ENCODE data around the gene SERPINA7. TPM values are rescaled to one million over a fixed set of nuclear protein-coding genes. Genes with fewer than 3 reads are reported as not detected.
"Not testable (repeated sequence)": the region's sequence is repeated elsewhere in the genome, so short reads cannot be mapped to it uniquely, and the experiment has no call there.

SERPINA7 gene
- total RNA-seq, 4 donors from 2014 or later: 0.97 TPM; not detected in 3

GRCh38 chrX:105999294-105999693, 39.2 kb downstream of the SERPINA7 start:
- no peak for DNase-seq (ENCODE audit: low spot score in 2 of 2)
- WGBS: 45% methylated on average over 1 of the region's 1 CpG
- Histone ChIP-seq H3K4me3 (no peak overlapping the region), H3K27ac (no peak overlapping the region), H3K4me1 (no peaks in the 10 kb centered on the region), H3K9me3 (no peaks in the 10 kb centered on the region), H3K27me3 (no peaks in the 10 kb centered on the region), H3K36me3 (no peaks in the 10 kb centered on the region)
- TF ChIP-seq POLR2AphosphoS5 (IDR thresholded peaks at IDR 0.05): no peak
- no peak for TF ChIP-seq EP300 (IDR thresholded peaks at IDR 0.05)
- TF ChIP-seq, protein P1, sequence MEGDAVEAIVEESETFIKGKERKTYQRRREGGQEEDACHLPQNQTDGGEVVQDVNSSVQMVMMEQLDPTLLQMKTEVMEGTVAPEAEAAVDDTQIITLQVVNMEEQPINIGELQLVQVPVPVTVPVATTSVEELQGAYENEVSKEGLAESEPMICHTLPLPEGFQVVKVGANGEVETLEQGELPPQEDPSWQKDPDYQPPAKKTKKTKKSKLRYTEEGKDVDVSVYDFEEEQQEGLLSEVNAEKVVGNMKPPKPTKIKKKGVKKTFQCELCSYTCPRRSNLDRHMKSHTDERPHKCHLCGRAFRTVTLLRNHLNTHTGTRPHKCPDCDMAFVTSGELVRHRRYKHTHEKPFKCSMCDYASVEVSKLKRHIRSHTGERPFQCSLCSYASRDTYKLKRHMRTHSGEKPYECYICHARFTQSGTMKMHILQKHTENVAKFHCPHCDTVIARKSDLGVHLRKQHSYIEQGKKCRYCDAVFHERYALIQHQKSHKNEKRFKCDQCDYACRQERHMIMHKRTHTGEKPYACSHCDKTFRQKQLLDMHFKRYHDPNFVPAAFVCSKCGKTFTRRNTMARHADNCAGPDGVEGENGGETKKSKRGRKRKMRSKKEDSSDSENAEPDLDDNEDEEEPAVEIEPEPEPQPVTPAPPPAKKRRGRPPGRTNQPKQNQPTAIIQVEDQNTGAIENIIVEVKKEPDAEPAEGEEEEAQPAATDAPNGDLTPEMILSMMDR (IDR thresholded peaks at IDR 0.05): no peak
- TF ChIP-seq POLR2A (IDR thresholded peaks at IDR 0.05): no peak

DNA sequence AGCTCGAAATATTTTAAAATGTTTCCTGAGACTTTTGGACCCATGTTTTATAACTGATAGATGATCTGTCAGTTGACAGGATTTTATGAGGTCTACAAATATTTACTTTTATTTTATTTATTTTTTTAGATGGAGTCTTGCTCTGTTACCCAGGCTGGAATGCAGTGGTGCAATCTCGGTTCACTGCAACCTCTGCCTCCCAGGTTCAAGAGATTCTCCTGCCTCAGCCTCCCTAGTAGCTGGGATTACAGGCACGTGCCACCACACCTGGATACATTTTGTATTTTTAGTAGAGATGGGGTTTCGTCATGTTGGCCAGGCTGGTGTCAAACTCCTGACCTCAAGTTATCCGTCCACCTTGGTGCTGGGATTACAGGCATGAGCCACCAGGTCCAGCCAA, 50.0 kb downstream of the SERPINA7 start:
- H3K4me1 ChIP-seq; H3K27me3 ChIP-seq; DNase-seq (ENCODE audit: low spot score in 2 of 2); H3K4me3 ChIP-seq; H3K36me3 ChIP-seq; H3K27ac ChIP-seq; H3K9me3 ChIP-seq: not testable (repeated sequence)
- 77% methylated on average over 5 of the region's 5 CpGs for WGBS

Other genes with a start within 250 kb of the SERPINA7 start
- under 1 TPM in 2 of 4 donors, not detected in 2; 0.38 to 0.64 TPM for gene NRK, start 216.2 kb downstream of the SERPINA7 start, total RNA-seq
- gene PWWP3B, start 129.6 kb upstream of the SERPINA7 start, total RNA-seq: under 1 TPM in 3 of 4 donors, not detected in 1; 0.11 to 0.94 (median 0.38) TPM